ENCODE measurements around the gene TPPP2.

TPPP2 gene

DNA sequence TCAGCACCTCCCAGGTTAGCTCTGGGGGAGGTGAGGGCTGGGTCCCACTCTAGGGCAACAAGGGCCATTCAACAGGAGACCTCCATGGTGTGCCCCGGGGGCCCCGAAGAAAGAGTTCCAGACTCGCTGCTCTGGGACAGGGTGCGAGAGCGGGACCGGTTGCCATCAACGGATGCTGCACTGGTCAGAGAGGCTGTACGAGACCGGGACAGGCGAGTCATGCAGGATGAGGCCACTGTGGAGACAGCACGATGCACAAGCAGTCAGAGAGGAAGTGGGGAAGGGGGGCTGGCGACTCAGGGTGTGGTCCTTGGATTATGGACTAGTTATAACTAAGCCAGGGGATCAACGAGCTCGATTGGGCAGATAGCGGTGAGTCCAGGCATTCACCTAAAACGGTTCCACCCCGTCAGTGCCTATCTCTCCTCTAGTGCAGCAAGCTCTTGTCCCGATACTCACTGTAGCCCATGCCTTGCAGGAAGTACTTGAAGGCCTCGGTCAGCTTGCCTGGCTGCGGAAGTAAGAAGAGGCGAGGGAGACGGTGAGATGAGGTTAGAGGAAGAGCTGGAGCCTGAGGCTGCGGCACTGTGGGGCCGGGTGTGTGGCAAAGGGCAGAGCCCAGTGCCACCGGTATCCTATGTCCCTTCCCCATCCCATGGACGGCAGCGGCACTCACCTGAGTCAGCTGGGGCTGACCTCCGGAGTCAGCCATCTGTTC, 12.3 kb upstream of the TPPP2 start:
- peak in 1 of 3 donors; percentile 15 for DNase-seq

GRCh38 chr14:21018286-21018685, 11.7 kb upstream of the TPPP2 start:
- DNase-seq = no peak

GRCh38 chr14:21018781-21019180, 11.2 kb upstream of the TPPP2 start:
- peak; percentile 39 to 54 (median 49) for DNase-seq

GRCh38 chr14:21019366-21019765, 10.7 kb upstream of the TPPP2 start:
- DNase-seq = peak; percentile 64 to 68 (median 65)

- no peak for DNase-seq
Measured at GRCh38 chr14:21020977-21021545, 9.0 kb upstream of the TPPP2 start.

GRCh38 chr14:21022686-21023085, 7.3 kb upstream of the TPPP2 start:
- no peak for DNase-seq

GRCh38 chr14:21023174-21023573, 6.8 kb upstream of the TPPP2 start:
- peak; percentile 53 to 61 (median 59) for DNase-seq

- DNase-seq = no peak
Measured at GRCh38 chr14:21023817-21024584, 6.0 kb upstream of the TPPP2 start.

- peak in 1 of 3 donors; percentile 50 for DNase-seq
Measured at GRCh38 chr14:21024585-21025370, 5.2 kb upstream of the TPPP2 start, which contains the start of gene NDRG2. Gene NDRG2 (minus strand): TSS chr14:21025061. CDS start chr14:21023315, 1,746 bp downstream.

GRCh38 chr14:21025371-21026273, 4.4 kb upstream of the TPPP2 start:
- no peak for DNase-seq

- DNase-seq = no peak
Measured at GRCh38 chr14:21026274-21026987, 3.6 kb upstream of the TPPP2 start.

- DNase-seq = no peak
Measured at GRCh38 chr14:21026988-21027315, 3.1 kb upstream of the TPPP2 start.

- no peak for DNase-seq
Measured at GRCh38 chr14:21030531-21030930, 514 bp downstream of the TPPP2 start.

DNA sequence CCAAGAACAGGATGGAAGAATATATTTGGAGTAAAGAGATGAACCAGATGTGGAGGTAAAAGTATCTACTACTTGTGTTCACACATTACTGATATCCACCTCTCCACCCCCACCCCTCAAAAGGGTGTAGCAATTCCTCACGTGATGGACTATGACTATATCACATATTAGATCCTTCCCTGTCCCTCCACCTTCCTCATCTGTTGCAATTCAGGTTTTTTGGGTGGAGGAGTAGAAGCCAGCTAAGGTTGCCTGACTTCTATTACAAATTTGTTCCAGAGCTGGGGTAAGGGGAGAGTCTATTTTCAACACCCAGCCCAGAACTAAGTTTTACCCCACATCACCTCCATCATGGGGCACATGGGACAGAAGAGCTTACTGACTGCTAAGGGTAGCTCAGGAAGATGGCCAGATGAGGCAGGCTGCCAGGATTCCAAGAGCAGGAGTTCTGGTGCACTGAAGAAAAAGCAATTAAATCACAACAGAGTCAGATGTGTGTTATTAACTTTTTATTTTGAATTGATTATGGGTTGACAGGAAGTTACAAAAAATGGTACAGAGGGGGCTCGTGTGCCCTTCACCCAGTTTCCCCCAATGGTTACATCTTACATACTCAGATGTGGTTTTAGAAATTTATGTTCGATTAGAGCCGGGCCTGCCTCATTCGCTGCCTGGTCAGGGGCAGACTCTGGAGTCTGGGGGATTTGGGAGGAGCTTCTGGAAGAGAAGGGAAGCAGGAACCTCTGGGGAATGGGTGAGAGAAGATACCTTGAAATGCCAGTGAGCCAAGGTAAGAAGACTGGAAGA, 2.5 kb downstream of the TPPP2 start:
- peak; percentile 76 to 78 (median 77) for DNase-seq

GRCh38 chr14:21033133-21033698, 3.2 kb downstream of the TPPP2 start:
- DNase-seq = peak; percentile 82 to 84 (median 83)

DNA sequence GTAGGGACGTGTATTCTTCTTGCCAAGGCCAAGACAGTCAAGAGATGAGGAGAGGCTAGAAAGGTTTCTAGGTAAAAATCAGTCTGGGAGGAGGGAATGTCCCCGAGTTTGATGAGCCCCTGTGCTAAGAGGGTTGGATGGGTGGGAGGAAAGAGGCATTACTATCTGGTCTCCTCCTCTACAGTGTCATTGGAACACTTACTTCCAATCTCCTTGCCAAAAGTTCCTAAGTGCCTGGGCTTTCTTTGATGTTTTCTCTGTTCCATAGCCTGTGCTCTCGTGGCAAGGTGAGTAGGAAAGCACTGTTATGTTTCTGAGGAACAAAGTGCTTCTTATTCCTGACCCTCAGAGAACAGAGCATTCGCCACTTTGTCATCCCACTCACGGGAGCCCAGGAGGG, 4.7 kb downstream of the TPPP2 start, which contains the start of gene RNASE13:
Gene RNASE13, minus strand, starts transcription at position 101 of the 400 bp plus-strand sequence. CDS start 519 bp downstream, outside the sequence.
- no peak for DNase-seq

- DNase-seq = peak; percentile 68 to 75 (median 71)
Measured at GRCh38 chr14:21036751-21037150, 6.7 kb downstream of the TPPP2 start.

GRCh38 chr14:21037156-21037555, 7.1 kb downstream of the TPPP2 start:
- peak in 1 of 3 donors; percentile 38 for DNase-seq

Measured in suppressor macrophage treated with lipopolysaccharide for 1 hour (primary cell).